ENCODE data around the gene LDB2.

Gene LDB2

GRCh38 chr4:16692046-16692445, 206.4 kb downstream of the LDB2 start:
- no peak for DNase-seq (ENCODE audit: low spot score)

GRCh38 chr4:16691450-16691849, 207.0 kb downstream of the LDB2 start:
- in situ Hi-C loops (cut with MboI; ENCODE audit: low pct_unique_long_range_greater_than_20kb, low sequenced_read_pairs, unreplicated experiment), result no loop called here
- DNase-seq (ENCODE audit: low spot score), result no peak
- no peak for TF ChIP-seq CTCF (IDR thresholded peaks at IDR 0.05; ENCODE audit: extremely low read depth, insufficient read depth, missing control alignments)

More at GRCh38 chr4:16692046-16692445, 206.4 kb downstream of the LDB2 start:
- TF ChIP-seq CTCF (IDR thresholded peaks at IDR 0.05; ENCODE audit: extremely low read depth, insufficient read depth, missing control alignments), result no peak
- in situ Hi-C loops (cut with MboI; ENCODE audit: low pct_unique_long_range_greater_than_20kb, low sequenced_read_pairs, unreplicated experiment), result no loop called here

GRCh38 chr4:16687845-16688244, 210.6 kb downstream of the LDB2 start:
- TF ChIP-seq CTCF (IDR thresholded peaks at IDR 0.05; ENCODE audit: extremely low read depth, insufficient read depth, missing control alignments), result no peak

GRCh38 chr4:16687011-16687410, 211.4 kb downstream of the LDB2 start:
- DNase-seq (ENCODE audit: low spot score), result no peak
- in situ Hi-C loops (cut with MboI; ENCODE audit: low pct_unique_long_range_greater_than_20kb, low sequenced_read_pairs, unreplicated experiment), result no loop called here

More at GRCh38 chr4:16687845-16688244, 210.6 kb downstream of the LDB2 start:
- in situ Hi-C loops (cut with MboI; ENCODE audit: low pct_unique_long_range_greater_than_20kb, low sequenced_read_pairs, unreplicated experiment), result no loop called here
- no peak for DNase-seq (ENCODE audit: low spot score)

GRCh38 chr4:16686195-16686594, 212.2 kb downstream of the LDB2 start:
- no peak for TF ChIP-seq CTCF (IDR thresholded peaks at IDR 0.05; ENCODE audit: extremely low read depth, insufficient read depth, missing control alignments)
- in situ Hi-C loops (cut with MboI; ENCODE audit: low pct_unique_long_range_greater_than_20kb, low sequenced_read_pairs, unreplicated experiment), result no loop called here
- DNase-seq (ENCODE audit: low spot score), result no peak

More at GRCh38 chr4:16687011-16687410, 211.4 kb downstream of the LDB2 start:
- no peak for TF ChIP-seq CTCF (IDR thresholded peaks at IDR 0.05; ENCODE audit: extremely low read depth, insufficient read depth, missing control alignments)

- in situ Hi-C loops (cut with MboI; ENCODE audit: low pct_unique_long_range_greater_than_20kb, low sequenced_read_pairs, unreplicated experiment), result no loop called here
- no peak for TF ChIP-seq CTCF (IDR thresholded peaks at IDR 0.05; ENCODE audit: extremely low read depth, insufficient read depth, missing control alignments)
- no peak for DNase-seq (ENCODE audit: low spot score)
These were observed 212.9 kb downstream of the LDB2 start for GRCh38 chr4:16685536-16685935.

GRCh38 chr4:16684935-16685334, 213.5 kb downstream of the LDB2 start:
- TF ChIP-seq CTCF (IDR thresholded peaks at IDR 0.05; ENCODE audit: extremely low read depth, insufficient read depth, missing control alignments), result no peak
- in situ Hi-C loops (cut with MboI; ENCODE audit: low pct_unique_long_range_greater_than_20kb, low sequenced_read_pairs, unreplicated experiment), result no loop called here
- DNase-seq (ENCODE audit: low spot score), result no peak

All from GM13977 (cell line).